HT1080 (cell line): ENCODE data around the gene FOXO6. TPM values are rescaled to one million over a fixed set of nuclear protein-coding genes. Genes with fewer than 3 reads are reported as not detected.
"Not testable (repeated sequence)": the region's sequence is repeated elsewhere in the genome, so short reads cannot be mapped to it uniquely, and the experiment has no call there.

Experiments used
- DNase-seq: peaks from one replicate; pipeline ENCODE4 v3.0.0-alpha.2; 2015; ENCODE audit warnings: low read depth
- total RNA-seq: library from RNA; depleted of rRNA; stranded (reverse); fragments of >200 nt; shearing (Covaris generic); gene quantifications from 2 replicates; pipeline ENCODE4 v1.2.3, GENCODE V29; 2014

Gene FOXO6
- total RNA-seq, 1 experiment from 2014 or later: 0.90 TPM

DNA sequence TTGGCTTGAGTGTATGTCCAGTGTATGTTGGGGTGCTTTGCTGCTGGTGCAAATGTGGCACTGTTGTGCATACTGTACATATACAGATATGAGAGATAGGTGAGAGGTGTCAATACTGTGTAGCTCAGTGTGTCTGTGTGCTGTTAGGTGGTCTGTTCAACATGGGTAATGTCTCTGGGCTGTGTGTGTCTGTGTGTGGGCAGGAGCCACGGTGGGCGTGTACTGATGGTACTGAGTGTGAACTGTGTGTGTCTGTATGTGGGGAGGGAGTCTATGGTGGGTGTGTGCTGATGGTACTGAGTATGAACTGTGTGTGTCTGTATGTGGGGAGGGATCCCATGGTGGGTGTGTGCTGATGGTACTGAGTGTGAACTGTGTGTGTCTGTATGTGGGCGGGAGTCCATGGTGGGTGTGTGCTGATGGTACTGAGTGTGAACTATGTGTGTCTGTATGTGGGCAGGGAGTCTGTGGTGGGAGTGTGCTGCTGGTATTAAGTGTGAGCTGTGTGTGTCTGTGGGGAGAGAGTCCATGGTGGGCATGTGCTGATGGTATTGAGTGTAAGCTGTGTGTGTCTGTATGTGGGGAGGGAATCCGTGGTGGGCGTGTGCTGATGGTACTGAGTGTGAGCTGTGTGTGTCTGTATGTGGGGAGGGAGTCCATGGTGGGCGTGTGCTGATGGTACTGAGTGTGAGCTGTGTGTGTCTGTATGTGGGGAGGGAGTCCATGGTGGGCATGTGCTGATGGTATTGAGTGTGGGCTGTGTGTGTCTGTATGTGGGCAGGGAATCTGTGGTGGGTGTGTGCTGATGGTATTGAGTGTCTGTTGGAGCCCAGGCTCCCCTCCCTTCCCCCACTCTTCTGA lies 32.2 kb upstream of the FOXO6 start:
- DNase-seq: no peak

DNA sequence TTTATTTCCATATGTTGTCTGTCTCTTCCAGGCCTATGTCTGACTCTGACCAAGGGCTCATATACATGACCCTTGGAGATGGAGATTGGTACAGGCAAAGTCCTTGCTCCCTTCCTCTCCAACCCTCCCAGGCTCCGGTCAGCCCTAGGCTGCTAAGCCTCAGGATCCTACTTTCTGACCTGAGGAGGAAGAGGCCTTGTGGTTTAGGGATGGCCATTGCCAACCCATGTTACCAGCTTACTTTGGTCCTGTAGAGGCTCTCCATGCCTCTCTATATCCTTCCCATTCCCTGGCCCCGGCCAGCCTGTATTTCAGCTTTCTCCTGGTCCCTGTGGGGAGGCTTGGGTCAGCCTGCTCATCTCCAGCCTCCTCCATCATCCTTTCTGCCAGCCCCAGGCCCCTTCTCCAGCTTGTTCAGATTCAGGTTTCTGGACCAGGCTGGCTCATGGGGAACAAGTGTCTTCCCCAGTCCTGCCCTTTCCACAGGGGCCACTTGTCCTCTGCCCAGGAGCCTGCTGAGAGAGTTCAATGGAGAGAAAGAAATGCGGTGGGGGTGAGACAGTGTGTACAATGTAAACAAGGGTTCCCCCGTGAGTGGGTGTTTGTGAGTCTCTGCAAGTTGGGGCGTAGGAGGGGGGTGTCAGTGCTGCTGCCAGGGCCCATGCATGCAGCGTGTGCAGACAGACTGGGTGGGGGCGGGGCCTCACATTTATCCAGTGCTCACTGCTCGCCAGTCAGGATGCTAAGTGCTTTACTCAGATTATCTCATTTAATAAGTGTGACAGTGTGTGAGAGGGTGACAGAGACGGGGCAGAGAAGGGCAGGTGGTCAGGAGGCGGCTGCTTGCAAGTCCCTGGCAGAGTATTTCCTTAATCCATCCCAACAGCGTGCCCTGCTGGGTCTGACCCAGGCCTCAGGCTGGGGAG lies 31.3 kb upstream of the FOXO6 start:
- no peak for DNase-seq

DNA sequence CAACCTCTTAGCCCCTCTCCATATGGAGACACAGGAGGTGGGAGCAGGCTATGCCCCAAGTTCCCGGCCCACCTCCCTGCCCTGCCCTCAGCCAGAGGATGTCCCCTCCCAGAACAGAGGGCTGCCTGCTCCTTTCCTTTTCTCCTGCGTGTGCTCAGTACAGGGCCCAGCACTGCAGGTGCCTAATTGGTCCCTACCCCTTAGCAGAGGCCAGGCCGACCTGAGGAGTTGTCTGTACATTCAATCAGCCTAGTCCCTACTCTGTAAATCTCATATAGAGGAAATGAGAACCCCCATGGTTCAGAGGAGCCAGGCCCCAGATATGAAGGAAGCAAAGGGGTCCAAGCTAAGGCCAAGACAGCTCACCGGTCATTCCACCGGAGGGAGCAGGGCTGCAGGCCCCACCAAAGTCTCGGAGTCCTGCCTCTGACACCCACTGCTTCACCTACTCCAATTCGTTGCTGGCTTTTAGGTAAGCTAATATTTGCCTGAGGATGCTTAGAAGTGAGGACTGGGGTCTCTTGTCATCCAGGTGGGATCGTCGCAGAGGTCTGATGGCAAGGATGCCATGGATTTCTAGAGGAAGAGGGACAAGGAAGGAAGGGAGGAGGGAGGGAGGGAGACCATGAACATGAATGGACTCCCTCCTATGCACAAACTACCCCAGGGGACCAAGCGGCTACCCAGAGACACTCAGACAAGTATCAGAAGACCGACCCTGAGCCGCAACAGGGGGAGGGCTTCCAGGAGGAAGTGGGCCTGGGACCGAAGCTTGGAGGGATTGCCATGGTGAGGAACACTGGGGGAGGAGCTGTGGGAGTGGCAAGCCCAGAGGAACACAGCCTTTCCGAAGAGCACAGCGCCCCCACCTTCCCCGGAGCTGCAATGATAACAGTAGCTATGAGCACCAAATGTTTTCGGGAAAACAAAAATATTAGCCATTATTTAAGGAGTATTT lies 30.4 kb upstream of the FOXO6 start:
- DNase-seq: no peak

GRCh38 chr1:41331546-41331917 lies 29.7 kb upstream of the FOXO6 start:
- DNase-seq: no peak

DNA sequence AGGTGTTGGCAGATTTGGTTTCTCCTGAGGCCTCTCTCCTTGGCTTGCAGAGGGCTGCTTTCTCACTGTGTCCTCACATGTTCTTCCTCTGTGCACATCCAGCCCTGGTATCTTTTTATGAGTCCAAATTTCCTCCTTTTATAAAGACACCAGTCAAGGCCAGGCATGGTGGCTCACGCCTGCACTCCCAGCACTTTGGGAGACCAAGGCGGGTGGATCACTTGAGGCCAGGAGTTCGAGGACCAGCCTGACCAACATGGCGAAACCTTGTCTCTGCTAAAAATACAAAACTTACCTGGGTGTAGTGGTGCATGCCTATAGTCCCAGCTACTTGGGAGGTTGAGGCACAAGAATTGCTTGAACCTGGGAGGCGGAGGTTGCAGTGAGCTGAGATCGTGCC lies 29.1 kb upstream of the FOXO6 start:
- DNase-seq: not testable (repeated sequence)

DNA sequence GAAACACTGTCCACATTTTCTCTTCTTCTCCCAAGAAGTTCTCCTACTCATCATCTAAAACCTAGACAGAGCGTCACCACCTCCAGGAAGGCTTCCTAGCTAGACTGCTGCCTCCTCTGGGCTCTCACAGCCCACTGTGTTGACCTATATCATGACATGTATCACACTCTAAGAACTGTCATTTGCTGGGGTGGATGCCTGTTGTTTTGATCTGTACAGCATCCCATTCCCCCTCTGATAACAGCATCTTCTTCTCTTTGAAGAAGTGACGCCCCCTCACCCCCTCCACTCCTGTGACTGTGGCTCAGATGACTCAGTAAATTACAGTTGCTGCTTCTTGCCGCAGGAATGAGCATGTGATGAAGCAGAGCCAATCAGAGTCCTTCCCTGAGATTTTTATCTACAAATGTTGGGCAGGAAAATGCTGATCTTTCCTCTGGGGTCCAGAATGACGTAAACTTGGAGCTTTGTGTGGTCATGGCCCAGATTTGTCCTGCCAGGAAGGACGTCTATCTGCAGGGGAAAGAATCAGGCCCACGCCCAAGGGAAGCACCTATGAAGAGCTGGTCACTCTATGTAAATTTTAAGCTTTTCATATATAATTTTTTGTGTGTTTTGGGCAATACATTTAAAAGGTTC lies 28.0 kb upstream of the FOXO6 start:
- peak; percentile 85 for DNase-seq

DNA sequence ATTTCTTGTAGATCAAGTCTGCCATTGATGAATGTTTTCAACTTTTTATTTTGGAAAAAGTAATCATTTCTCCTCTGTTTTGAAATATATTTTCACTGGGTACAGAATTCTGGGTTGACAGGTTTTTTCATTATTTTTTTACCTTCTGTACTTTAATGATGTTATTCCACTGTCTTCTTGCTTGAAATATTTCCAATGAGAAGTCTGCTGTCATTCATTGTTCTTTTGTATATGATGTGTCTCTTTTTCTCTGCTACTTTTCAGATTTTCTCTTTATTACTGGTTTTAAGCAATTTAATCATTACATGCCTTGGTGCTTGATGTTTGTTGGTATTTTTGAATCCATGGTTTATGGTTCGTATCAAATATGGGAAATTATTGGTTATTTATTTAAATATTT lies 22.4 kb upstream of the FOXO6 start:
- DNase-seq: no peak

DNA sequence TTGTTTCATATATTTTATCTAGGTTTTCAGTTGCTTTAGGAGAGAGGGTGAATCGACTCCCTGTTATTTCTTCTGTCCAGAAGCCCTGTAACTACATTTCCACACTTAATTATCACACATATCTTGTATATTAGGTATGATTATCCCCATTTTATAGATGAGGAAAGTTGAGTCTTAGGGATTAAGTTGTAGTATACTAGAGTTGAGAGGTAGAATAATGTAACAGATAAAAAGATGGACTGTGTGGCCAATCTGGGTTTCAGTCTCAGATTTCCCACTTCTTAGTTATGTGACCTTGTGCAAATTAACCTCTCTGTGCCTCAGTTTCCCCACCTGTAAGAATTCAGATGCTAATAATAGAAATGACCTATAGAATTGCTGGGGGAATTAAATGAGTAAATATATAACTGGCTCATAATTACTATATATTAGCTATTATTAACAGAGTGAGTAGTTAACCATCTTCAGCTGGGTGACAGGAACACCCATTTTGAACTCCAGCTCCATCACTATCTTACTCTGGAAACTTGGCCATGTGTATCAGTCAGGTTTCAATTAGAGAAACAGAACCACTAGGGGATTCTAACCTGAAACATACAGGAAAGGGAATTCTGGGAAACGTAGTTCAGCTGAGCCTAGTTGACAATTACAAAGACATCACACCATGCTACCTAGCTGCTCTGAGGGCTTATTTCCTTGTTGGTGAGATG lies 20.4 kb upstream of the FOXO6 start:
- no peak for DNase-seq

GRCh38 chr1:41341365-41341683 lies 19.9 kb upstream of the FOXO6 start:
- DNase-seq: no peak

- DNase-seq: no peak
Measured at GRCh38 chr1:41341772-41342562, 19.3 kb upstream of the FOXO6 start.

GRCh38 chr1:41342774-41343355 lies 18.4 kb upstream of the FOXO6 start:
- DNase-seq: no peak

- no peak for DNase-seq
Measured at GRCh38 chr1:41343790-41344699, 17.2 kb upstream of the FOXO6 start.

GRCh38 chr1:41344708-41345159 lies 16.5 kb upstream of the FOXO6 start:
- no peak for DNase-seq

- no peak for DNase-seq
Measured at GRCh38 chr1:41345434-41346075, 15.7 kb upstream of the FOXO6 start.

- no peak for DNase-seq
Measured at GRCh38 chr1:41347276-41347675, 14.0 kb upstream of the FOXO6 start.

- DNase-seq: no peak
Measured at GRCh38 chr1:41348394-41348793, 12.8 kb upstream of the FOXO6 start.

GRCh38 chr1:41349361-41350054 lies 11.7 kb upstream of the FOXO6 start:
- DNase-seq: no peak
